K562 (cell line): ENCODE data around the gene PLEKHN1. TPM values are rescaled to one million over a fixed set of nuclear protein-coding genes. Genes with fewer than 3 reads are reported as not detected.
A peak's percentile ranks its signal among the peaks of the same experiment; 100 is the strongest.

Experiments
- CBX5 ChIP-seq: IDR thresholded peaks from 2 replicates; pipeline ENCODE4 v1.6.1; 2014; ENCODE audit warnings: low read depth, borderline replicate concordance
- ELF1 ChIP-seq: fragments of 200-800 bp; sonication (Bioruptor generic); IDR thresholded peaks from 2 replicates; pipeline ENCODE4 v1.6.1; 2016; ENCODE audit warnings: missing genetic modification characterization, missing compliant biosample characterization
- HDAC8 ChIP-seq: fragments of 450-650 bp; IDR thresholded peaks from 2 replicates; pipeline ENCODE4 v1.6.1; 2016; ENCODE audit warnings: mild to moderate bottlenecking, missing genetic modification characterization, moderate library complexity, missing compliant biosample characterization
- KLF6 ChIP-seq: fragments of 250-450 bp; sonication (Bioruptor Pico); IDR thresholded peaks from 2 replicates; pipeline ENCODE4 v1.4.0; 2020; ENCODE audit warnings: mild to moderate bottlenecking, moderate library complexity, borderline replicate concordance
- TEAD1 ChIP-seq, 2 experiments: fragments of 450-650 bp in 1 of 2; sonication (generic) in 1 of 2; formaldehyde crosslinking; IDR thresholded peaks; 2 replicates each; pipeline versions ENCODE4 v1.4.0 to v1.8.0; 2020 to 2022; ENCODE audit warnings: mild to moderate bottlenecking in 2 of 2, missing genetic modification reagents in 1 of 2
- ZNF347 ChIP-seq: fragments of 450-650 bp; formaldehyde crosslinking; IDR thresholded peaks from 2 replicates; pipeline ENCODE4 v1.4.0; 2020; ENCODE audit warnings: low read depth, mild to moderate bottlenecking, moderate library complexity
- ZSCAN32 ChIP-seq: fragments of 450-650 bp; formaldehyde crosslinking; IDR thresholded peaks from 2 replicates; pipeline ENCODE4 v1.4.0; 2020; ENCODE audit warnings: mild to moderate bottlenecking, moderate library complexity
- polyA plus RNA-seq, 8 experiments: library from polyadenylated mRNA; depleted of rRNA in 4 of 8; stranded (reverse) in 5 of 8; unstranded in 3 of 8; fragments of >200 nt; fragmentation: Nextera tagmentation in 2 of 8; fragmentation: Illumina TruSeq in 1 of 8; extraction: Ambion mirVana in 2 of 8; extraction: Trizol in 1 of 8; gene quantifications; 2 replicates each; pipeline versions ENCODE4 v1.2.1 to v1.2.3, GENCODE V29; 2011 to 2014; ENCODE audit warnings: inconsistent platforms in 1 of 8, missing spikeins in 1 of 8
- total RNA-seq, 7 experiments: library from RNA; depleted of rRNA in 6 of 7; stranded (reverse); fragments of >200 nt in 6 of 7; fragmentation: Illumina TruSeq in 2 of 7; extraction: Trizol in 2 of 7; gene quantifications; 2 replicates each; pipeline versions ENCODE4 v1.2.1 to v1.2.3, GENCODE V29; 2011 to 2021; ENCODE audit warnings: low replicate concordance in 1 of 7
- TF ChIP-seq, protein P1 (sequence below): fragments of 450-650 bp; formaldehyde crosslinking; conservative IDR thresholded peaks from 2 replicates; pipeline ENCODE4 v1.4.0; 2022; ENCODE audit warnings: mild to moderate bottlenecking, missing genetic modification characterization
- TF ChIP-seq, protein P2 (sequence below), 2 experiments: IDR thresholded peaks; 2 replicates each; pipeline ENCODE4 v1.6.1; 2011; ENCODE audit warnings: borderline replicate concordance in 1 of 2, control low read depth in 1 of 2, low read depth in 1 of 2, low read length in 1 of 2, mild to moderate bottlenecking in 1 of 2, mixed read lengths in 1 of 2, moderate library complexity in 1 of 2; ENCODE audit not compliant: insufficient read depth in 1 of 2, insufficient read length in 1 of 2, poor library complexity in 1 of 2, severe bottlenecking in 1 of 2; ENCODE audit errors: extremely low read depth in 1 of 2
- TF ChIP-seq, protein P3 (sequence below): fragments of 450-650 bp; IDR thresholded peaks from 2 replicates; pipeline ENCODE4 v1.6.1; 2017; ENCODE audit warnings: mild to moderate bottlenecking, moderate library complexity

The PLEKHN1 gene
- total and polyA plus RNA-seq, 9 of the 15 experiments (the other 6 are each of a cell fraction or from before 2014, with no cell fraction given), result 0.07 to 1.5 (median 0.13) TPM; not detected in 2

DNA sequence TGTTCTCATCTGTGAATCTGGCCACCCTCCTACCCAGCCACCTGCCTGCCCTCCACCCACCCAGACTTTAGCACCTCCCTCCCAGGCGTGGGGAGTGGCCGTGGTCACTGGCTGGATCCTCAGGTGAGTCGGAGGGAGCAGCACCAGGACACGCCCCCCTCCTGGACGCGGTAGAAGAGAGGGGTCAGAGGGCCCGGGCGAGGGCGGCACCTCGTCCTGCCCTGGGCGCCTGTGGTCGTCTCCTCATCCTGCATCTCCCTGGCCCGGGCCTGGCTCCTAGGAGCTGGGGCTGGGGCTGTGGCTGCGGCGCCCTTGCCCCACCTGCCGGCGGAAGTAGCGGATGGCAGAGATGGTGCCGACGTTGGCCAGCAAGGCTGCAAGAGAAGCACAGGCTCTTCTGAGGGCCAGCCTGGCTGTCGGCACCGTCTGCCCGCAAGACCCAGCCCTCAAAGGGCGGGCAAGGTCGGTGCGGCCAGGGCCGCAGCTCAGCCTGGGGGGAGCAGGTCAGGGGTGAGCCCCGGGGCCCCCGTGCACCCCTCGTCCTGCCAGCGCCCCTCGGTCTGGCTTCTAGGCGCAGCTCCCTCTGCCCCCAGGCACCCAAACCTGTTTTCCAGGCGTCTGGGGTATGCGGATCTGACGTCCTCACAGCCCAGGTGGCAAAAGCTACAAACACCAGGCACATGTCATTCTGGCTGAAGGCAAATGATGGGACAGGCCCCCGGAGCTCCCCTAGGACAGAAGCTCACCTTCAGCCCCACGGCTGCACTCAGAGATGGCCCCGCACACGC is 9.8 kb downstream of the PLEKHN1 start (continued):
- no peak for TF ChIP-seq ELF1
- TF ChIP-seq, protein P1, sequence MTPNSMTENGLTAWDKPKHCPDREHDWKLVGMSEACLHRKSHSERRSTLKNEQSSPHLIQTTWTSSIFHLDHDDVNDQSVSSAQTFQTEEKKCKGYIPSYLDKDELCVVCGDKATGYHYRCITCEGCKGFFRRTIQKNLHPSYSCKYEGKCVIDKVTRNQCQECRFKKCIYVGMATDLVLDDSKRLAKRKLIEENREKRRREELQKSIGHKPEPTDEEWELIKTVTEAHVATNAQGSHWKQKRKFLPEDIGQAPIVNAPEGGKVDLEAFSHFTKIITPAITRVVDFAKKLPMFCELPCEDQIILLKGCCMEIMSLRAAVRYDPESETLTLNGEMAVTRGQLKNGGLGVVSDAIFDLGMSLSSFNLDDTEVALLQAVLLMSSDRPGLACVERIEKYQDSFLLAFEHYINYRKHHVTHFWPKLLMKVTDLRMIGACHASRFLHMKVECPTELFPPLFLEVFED (CRISPR knock-in tag), result no peak
- TF ChIP-seq ZNF347 (CRISPR knock-in tag), result no peak
- no peak for TF ChIP-seq CBX5
- TF ChIP-seq HDAC8 (tag), result no peak
- no peak for TF ChIP-seq KLF6 (CRISPR knock-in tag)
- TF ChIP-seq, protein P2, sequence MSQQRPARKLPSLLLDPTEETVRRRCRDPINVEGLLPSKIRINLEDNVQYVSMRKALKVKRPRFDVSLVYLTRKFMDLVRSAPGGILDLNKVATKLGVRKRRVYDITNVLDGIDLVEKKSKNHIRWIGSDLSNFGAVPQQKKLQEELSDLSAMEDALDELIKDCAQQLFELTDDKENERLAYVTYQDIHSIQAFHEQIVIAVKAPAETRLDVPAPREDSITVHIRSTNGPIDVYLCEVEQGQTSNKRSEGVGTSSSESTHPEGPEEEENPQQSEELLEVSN (IDR thresholded peaks at IDR 0.05; ENCODE audit: borderline replicate concordance in 1 of 2, extremely low read depth in 1 of 2, insufficient read depth in 1 of 2, insufficient read length in 1 of 2, low read depth in 1 of 2, low read length in 1 of 2, poor library complexity in 1 of 2, severe bottlenecking in 1 of 2), result peak in 1 of 2 experiments; percentile 52
- TF ChIP-seq TEAD1 (CRISPR knock-in tag; IDR thresholded peaks at IDR 0.05), result 0 out of 4 replicates have a peak, but pooled peaks of 1 of the 2 experiments have one; percentile 47
- TF ChIP-seq, protein P3, sequence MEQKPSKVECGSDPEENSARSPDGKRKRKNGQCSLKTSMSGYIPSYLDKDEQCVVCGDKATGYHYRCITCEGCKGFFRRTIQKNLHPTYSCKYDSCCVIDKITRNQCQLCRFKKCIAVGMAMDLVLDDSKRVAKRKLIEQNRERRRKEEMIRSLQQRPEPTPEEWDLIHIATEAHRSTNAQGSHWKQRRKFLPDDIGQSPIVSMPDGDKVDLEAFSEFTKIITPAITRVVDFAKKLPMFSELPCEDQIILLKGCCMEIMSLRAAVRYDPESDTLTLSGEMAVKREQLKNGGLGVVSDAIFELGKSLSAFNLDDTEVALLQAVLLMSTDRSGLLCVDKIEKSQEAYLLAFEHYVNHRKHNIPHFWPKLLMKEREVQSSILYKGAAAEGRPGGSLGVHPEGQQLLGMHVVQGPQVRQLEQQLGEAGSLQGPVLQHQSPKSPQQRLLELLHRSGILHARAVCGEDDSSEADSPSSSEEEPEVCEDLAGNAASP, result no peak
- TF ChIP-seq ZSCAN32, result no peak
- TF ChIP-seq, all 486 proteins: peak for 39
